ENCODE measurements around the gene TP73.

- no peak for TF ChIP-seq CTCF (IDR thresholded peaks at IDR 0.05)
- TF ChIP-seq POLR2A (IDR thresholded peaks at IDR 0.05): no peak
Observed at GRCh38 chr1:3707298-3707938, 55.1 kb downstream of the TP73 start.
